H54 (cell line): Measurements from ENCODE around the gene MRPL50.

ENCODE experiments used
- DNase-seq: peaks from one replicate; pipeline ENCODE4 v3.0.0; 2011; ENCODE audit warnings: low spot score, mixed read lengths; ENCODE audit not compliant: insufficient read length
- FAIRE-seq: peaks from 3 replicates; lab custom pipeline; 2011; peaks lifted over from hg19 to GRCh38; lab: Jason Lieb, UNC
- POLR2A ChIP-seq: IDR thresholded peaks from 2 replicates; pipeline ENCODE4 v1.6.1; 2011; ENCODE audit warnings: low read depth, mild to moderate bottlenecking, low read length

The MRPL50 gene

GRCh38 chr9:101398068-101398929 lies at the start of gene MRPL50, which contains the start of gene ZNF189:
TSS of gene MRPL50 (minus strand) at chr9:101398618. CDS start at chr9:101398592, 26 bp downstream.
TSS of gene ZNF189 (plus strand) at chr9:101398851. CDS start at chr9:101399157, 306 bp downstream.
- TF ChIP-seq POLR2A: peak; percentile 81
- FAIRE-seq (peak; percentile 99), DNase-seq (peak; percentile 96)

DNA sequence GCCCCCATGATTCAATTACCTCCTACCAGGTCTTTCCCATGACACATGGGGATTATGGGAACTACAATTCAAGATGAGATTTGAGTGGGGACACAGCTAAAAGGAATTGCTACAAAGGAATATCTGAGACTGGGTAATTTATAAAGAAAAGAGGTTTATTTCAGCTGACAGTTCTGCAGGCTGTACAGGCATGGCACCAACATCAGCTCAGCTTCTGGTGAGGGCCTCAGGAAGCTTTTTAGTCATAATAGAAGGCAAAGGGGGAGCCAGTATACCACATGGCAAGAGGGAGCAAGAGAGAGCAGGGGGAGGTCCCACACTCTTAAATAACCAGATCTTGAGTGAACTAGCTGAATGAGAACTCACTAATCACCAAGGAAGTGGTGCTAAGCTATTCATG lies 48.3 kb upstream of the MRPL50 start:
- no peak for TF ChIP-seq POLR2A
- no peak for FAIRE-seq

GRCh38 chr9:101445353-101446029 lies 47.1 kb upstream of the MRPL50 start:
- DNase-seq (no peak), FAIRE-seq (peak; percentile 52)
- TF ChIP-seq POLR2A: no peak

More for the DNA sequence above, 48.3 kb upstream of the MRPL50 start:
- DNase-seq: no peak

DNA sequence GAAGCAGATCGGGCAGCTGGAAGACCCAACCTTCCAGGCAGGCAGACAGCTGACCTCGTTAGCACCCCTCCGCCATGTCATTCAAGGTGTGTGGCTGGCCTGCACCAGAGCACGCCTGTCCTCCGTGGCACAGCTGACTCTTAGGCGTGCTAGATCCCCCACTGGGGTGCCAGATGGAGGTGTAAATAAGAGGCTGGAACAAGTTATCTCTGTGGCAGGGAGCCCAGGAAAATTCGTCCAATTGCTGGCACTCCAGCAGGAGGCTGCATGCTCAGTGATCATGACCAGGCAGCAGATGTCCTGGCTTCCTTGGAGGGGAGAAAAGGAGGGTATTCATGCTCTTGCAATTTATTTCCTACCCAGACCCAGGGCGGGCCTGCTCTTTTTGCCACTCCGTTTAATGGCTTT lies 45.0 kb upstream of the MRPL50 start:
- no peak for DNase-seq
- no peak for TF ChIP-seq POLR2A
- no peak for FAIRE-seq

GRCh38 chr9:101442736-101443135 lies 44.3 kb upstream of the MRPL50 start:
- TF ChIP-seq POLR2A: no peak
- FAIRE-seq (no peak), DNase-seq (no peak)

GRCh38 chr9:101442318-101442717 lies 43.9 kb upstream of the MRPL50 start:
- no peak for TF ChIP-seq POLR2A
- no peak for DNase-seq
- FAIRE-seq: no peak

GRCh38 chr9:101440714-101441230 lies 42.4 kb upstream of the MRPL50 start:
- FAIRE-seq: no peak

GRCh38 chr9:101438523-101438922 lies 40.1 kb upstream of the MRPL50 start:
- DNase-seq (no peak), FAIRE-seq (no peak)
- TF ChIP-seq POLR2A: no peak

More at GRCh38 chr9:101440714-101441230, 42.4 kb upstream of the MRPL50 start:
- no peak for DNase-seq
- TF ChIP-seq POLR2A: no peak

DNA sequence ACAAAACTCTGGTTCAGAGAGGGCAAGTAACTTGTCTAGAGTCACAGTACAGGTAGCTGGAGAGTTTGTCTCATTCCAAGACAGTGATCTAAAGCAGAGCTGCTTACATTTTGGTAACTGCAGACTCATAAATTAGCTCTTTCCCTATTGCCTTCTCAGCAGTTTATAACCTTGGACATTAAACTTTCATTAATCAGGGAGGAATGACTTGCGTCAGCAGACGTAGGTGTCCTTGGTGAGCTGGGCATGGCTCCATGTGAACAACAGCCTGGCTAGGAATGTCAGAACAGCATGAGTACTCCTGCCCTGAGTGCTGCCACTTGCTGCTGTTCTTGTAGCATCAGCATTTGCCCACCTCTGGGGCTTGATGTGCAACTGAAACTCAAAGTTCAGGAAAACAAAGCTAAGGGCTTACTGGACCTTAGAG lies 39.4 kb upstream of the MRPL50 start:
- no peak for DNase-seq
- TF ChIP-seq POLR2A: no peak
- no peak for FAIRE-seq

GRCh38 chr9:101435601-101436079 lies 37.2 kb upstream of the MRPL50 start, which contains the start of gene ALDOB:
TSS of gene ALDOB (minus strand) at chr9:101435774. CDS start at chr9:101430887, 4,887 bp downstream.
- FAIRE-seq: no peak
- TF ChIP-seq POLR2A: no peak
- no peak for DNase-seq

DNA sequence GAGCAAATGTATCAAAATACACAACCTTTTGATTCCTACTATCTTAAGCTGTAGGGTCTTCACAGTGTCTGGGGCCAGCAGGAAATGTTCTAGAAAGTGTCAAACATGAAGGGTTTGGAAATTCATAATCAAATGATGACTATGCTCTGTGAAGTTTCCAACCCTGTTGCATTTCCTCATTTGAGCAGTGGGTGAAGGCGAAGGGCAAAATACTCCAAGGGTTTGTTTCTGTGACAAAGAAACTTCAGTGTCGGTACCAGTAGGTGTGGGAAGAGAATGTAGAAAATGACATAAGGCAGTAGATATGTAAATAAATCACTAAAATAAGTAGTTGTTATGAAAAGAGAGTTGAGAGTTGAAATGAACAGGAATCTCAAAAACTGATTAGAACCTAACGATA lies 36.6 kb upstream of the MRPL50 start:
- no peak for DNase-seq
- no peak for FAIRE-seq
- no peak for TF ChIP-seq POLR2A

DNA sequence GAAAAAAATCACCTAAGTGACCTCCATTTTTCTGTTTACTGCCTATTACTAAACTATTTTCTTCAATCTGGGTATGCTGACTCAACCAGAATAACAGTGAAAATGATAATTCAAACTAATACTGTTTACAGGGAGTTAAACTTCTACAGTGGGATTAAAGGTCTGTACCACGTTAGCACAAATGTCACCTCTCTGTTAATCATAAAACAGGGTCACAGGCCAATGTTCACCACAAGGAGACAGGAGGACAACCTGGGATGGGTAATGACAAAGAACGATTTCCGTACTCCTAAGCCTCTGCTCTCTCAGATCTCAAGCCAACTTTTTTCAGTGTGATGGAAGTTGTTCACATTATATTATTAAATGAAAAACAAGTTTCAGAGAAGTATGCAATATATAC lies 34.8 kb upstream of the MRPL50 start:
- TF ChIP-seq POLR2A: no peak
- no peak for FAIRE-seq
- DNase-seq: no peak

DNA sequence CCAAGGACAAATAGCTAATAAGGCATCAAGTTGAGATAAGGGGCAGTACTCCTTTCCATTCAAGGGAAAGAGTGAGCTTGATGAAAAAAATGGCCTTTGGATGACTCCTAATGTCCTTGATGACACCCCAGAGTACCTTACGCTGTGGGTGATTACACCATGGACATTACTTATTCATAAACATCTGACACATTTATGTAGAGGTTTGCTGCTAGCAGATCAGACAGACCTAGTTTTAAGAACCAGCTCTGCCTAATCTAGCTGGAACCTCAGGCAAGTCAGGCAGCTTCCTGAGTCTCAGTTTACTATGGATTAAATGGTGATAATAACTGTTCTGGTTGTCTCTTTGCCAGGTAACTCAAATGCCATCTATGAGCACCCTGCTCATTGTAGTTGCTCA lies 34.3 kb upstream of the MRPL50 start:
- no peak for DNase-seq
- no peak for FAIRE-seq
- TF ChIP-seq POLR2A: no peak

GRCh38 chr9:101432171-101432570 lies 33.8 kb upstream of the MRPL50 start:
- DNase-seq: no peak
- TF ChIP-seq POLR2A: no peak
- no peak for FAIRE-seq
